HG02759 (cell line): ENCODE data around the gene CHN1.
A peak's percentile ranks its signal among the peaks of the same experiment; 100 is the strongest.

Source experiments
- ATAC-seq: cut with Tn5 transposase; IDR thresholded peaks from one replicate; pipeline ENCODE4 v1.9.1; 2021; ENCODE audit warnings: mild to moderate bottlenecking, moderate library complexity; ENCODE audit not compliant: unreplicated experiment

The CHN1 gene

GRCh38 chr2:174772472-174772801 lies 232.7 kb downstream of the CHN1 start:
- no peak for ATAC-seq

GRCh38 chr2:174771631-174772471 lies 233.3 kb downstream of the CHN1 start:
- peak; percentile 85 for ATAC-seq

- ATAC-seq, result no peak
Measured at GRCh38 chr2:174771136-174771535, 234.0 kb downstream of the CHN1 start.

GRCh38 chr2:174768557-174768956 lies 236.6 kb downstream of the CHN1 start:
- no peak for ATAC-seq

- no peak for ATAC-seq
Measured at GRCh38 chr2:174766271-174766670, 238.9 kb downstream of the CHN1 start.

GRCh38 chr2:174765576-174765975 lies 239.6 kb downstream of the CHN1 start:
- no peak for ATAC-seq

- ATAC-seq, result peak; percentile 69
Measured at GRCh38 chr2:174764280-174765255, 240.6 kb downstream of the CHN1 start, which contains the start of gene CHRNA1. CHRNA1 (minus strand) TSS chr2:174764472; CDS start chr2:174764394, 78 bp downstream.

GRCh38 chr2:174763780-174764179 lies 241.4 kb downstream of the CHN1 start:
- no peak for ATAC-seq

- ATAC-seq, result no peak
Measured at GRCh38 chr2:174762464-174762863, 242.7 kb downstream of the CHN1 start.

- no peak for ATAC-seq
Measured at GRCh38 chr2:174761837-174762236, 243.3 kb downstream of the CHN1 start.

GRCh38 chr2:174760845-174761473 lies 244.2 kb downstream of the CHN1 start:
- ATAC-seq, result no peak

- no peak for ATAC-seq
Measured at GRCh38 chr2:174759381-174760065, 245.7 kb downstream of the CHN1 start.

- ATAC-seq, result no peak
Measured at GRCh38 chr2:174756743-174757142, 248.4 kb downstream of the CHN1 start.

GRCh38 chr2:174753038-174753633 lies 252.0 kb downstream of the CHN1 start:
- peak; percentile 42 for ATAC-seq

- ATAC-seq, result peak; percentile 83
Measured at GRCh38 chr2:174752403-174753037, 252.7 kb downstream of the CHN1 start.

GRCh38 chr2:174750923-174751441 lies 254.2 kb downstream of the CHN1 start:
- ATAC-seq, result peak; percentile 39

GRCh38 chr2:174749793-174750192 lies 255.4 kb downstream of the CHN1 start:
- no peak for ATAC-seq

GRCh38 chr2:174748948-174749347 lies 256.2 kb downstream of the CHN1 start:
- ATAC-seq, result no peak
